ENCODE data around the gene P2RY14. TPM values are rescaled to one million over a fixed set of nuclear protein-coding genes. Genes with fewer than 3 reads are reported as not detected.

P2RY14 gene
- polyA plus RNA-seq, 1 donor (not counting 4 experiments of a cell fraction or from before 2014, with no cell fraction given) = not detected

- H3K79me2 ChIP-seq (ENCODE audit: control insufficient read depth, insufficient read depth, low read length) = no peaks in the 10 kb centered on the region
- no peak overlapping the region for H3K9ac ChIP-seq (ENCODE audit: control insufficient read depth, extremely low read depth, insufficient read depth, low read length)
- H3K9me1 ChIP-seq (ENCODE audit: control insufficient read depth, extremely low read depth, insufficient read depth, low read length) = no peaks in the 10 kb centered on the region
- no peaks in the 10 kb centered on the region for H4K20me1 ChIP-seq (ENCODE audit: control insufficient read depth, extremely low read depth, insufficient read depth, low read length)
- H3K27ac ChIP-seq (ENCODE audit: control insufficient read depth, insufficient read depth, low read length) = no peak overlapping the region
- DNase-seq (ENCODE audit: low read depth, low spot score) (no peak), FAIRE-seq (no peak)
- H3K4me2 ChIP-seq (ENCODE audit: control insufficient read depth, extremely low read depth, insufficient read depth, low read depth, low read length) = no peak overlapping the region
- TF ChIP-seq EZH2 (IDR thresholded peaks at IDR 0.05; ENCODE audit: low read length) (no peak), CTCF (optimal IDR thresholded peaks at IDR 0.05 in 1 of 3, IDR thresholded peaks at IDR 0.05 in 1 of 3, conservative IDR thresholded peaks at IDR 0.05 in 1 of 3; ENCODE audit: extremely low read depth in 1 of 3, insufficient read depth in 2 of 3, low read length in 3 of 3) (no peak)
- no peaks in the 10 kb centered on the region for H3K27me3 ChIP-seq (ENCODE audit: control insufficient read depth, extremely low read depth, insufficient read depth, low read length)
- H3K9me3 ChIP-seq (ENCODE audit: control insufficient read depth, low read depth, low read length) = no peaks in the 10 kb centered on the region
- H3K4me3 ChIP-seq (ENCODE audit: control insufficient read depth in 2 of 3, extremely low read depth in 1 of 3, insufficient read depth in 2 of 3, low read depth in 1 of 3, low read length in 3 of 3) = no peak overlapping the region
- dilution Hi-C loops (cut with MboI; ENCODE audit: extremely low pct_ligation_motif_present, low sequenced_read_pairs) = no loop called here
- H3K4me1 ChIP-seq (ENCODE audit: control insufficient read depth, extremely low read depth, insufficient read depth, low read length) = no peaks in the 10 kb centered on the region
- H3K36me3 ChIP-seq (ENCODE audit: control insufficient read depth in 2 of 2, extremely low read depth in 1 of 2, insufficient read depth in 2 of 2, low read length in 2 of 2) = no peaks in the 10 kb centered on the region
- H2AFZ ChIP-seq (ENCODE audit: control insufficient read depth, low read length) = no peak overlapping the region
Measured at GRCh38 chr3:151275091-151275490, 3.3 kb downstream of the P2RY14 start.

GRCh38 chr3:151269631-151270030 lies 8.7 kb downstream of the P2RY14 start:
- Histone ChIP-seq H3K79me2 (ENCODE audit: control insufficient read depth, insufficient read depth, low read length) (no peaks in the 10 kb centered on the region), H3K4me1 (ENCODE audit: control insufficient read depth, extremely low read depth, insufficient read depth, low read length) (no peaks in the 10 kb centered on the region), H3K9me3 (ENCODE audit: control insufficient read depth, low read depth, low read length) (no peaks in the 10 kb centered on the region), H2AFZ (ENCODE audit: control insufficient read depth, low read length) (no peak overlapping the region), H3K36me3 (ENCODE audit: control insufficient read depth in 2 of 2, extremely low read depth in 1 of 2, insufficient read depth in 2 of 2, low read length in 2 of 2) (no peaks in the 10 kb centered on the region), H3K27me3 (ENCODE audit: control insufficient read depth, extremely low read depth, insufficient read depth, low read length) (no peaks in the 10 kb centered on the region), H3K9me1 (ENCODE audit: control insufficient read depth, extremely low read depth, insufficient read depth, low read length) (no peaks in the 10 kb centered on the region), H3K4me3 (ENCODE audit: control insufficient read depth in 2 of 3, extremely low read depth in 1 of 3, insufficient read depth in 2 of 3, low read depth in 1 of 3, low read length in 3 of 3) (no peak overlapping the region), H3K9ac (ENCODE audit: control insufficient read depth, extremely low read depth, insufficient read depth, low read length) (no peak overlapping the region), H3K27ac (ENCODE audit: control insufficient read depth, insufficient read depth, low read length) (no peak overlapping the region), H4K20me1 (ENCODE audit: control insufficient read depth, extremely low read depth, insufficient read depth, low read length) (no peaks in the 10 kb centered on the region), H3K4me2 (ENCODE audit: control insufficient read depth, extremely low read depth, insufficient read depth, low read depth, low read length) (no peak overlapping the region)
- dilution Hi-C loops (cut with MboI; ENCODE audit: extremely low pct_ligation_motif_present, low sequenced_read_pairs) = no loop called here
- no peak for DNase-seq (ENCODE audit: low read depth, low spot score)
- no peak for FAIRE-seq
- TF ChIP-seq CTCF (optimal IDR thresholded peaks at IDR 0.05 in 1 of 3, IDR thresholded peaks at IDR 0.05 in 1 of 3, conservative IDR thresholded peaks at IDR 0.05 in 1 of 3; ENCODE audit: extremely low read depth in 1 of 3, insufficient read depth in 2 of 3, low read length in 3 of 3) = no peak
- TF ChIP-seq EZH2 (IDR thresholded peaks at IDR 0.05; ENCODE audit: low read length) = no peak
